PC-3 (cell line): Measurements from ENCODE around the gene ARMC3. TPM values are rescaled to one million over a fixed set of nuclear protein-coding genes. Genes with fewer than 3 reads are reported as not detected.
"Not testable (repeated sequence)": the region's sequence is repeated elsewhere in the genome, so short reads cannot be mapped to it uniquely, and the experiment has no call there.

Source experiments
- ATAC-seq: fragments of 200-7000 bp; cut with Tn5 transposase; 2 replicates; pipeline ENCODE4 v1.9.1; 2020; ENCODE audit warnings: mild to moderate bottlenecking, moderate library complexity
- BruUV-seq: library from RNA; stranded (reverse); fragments of 400-500 nt; replicated peaks from 2 replicates; lab custom pipeline; 2021; lab: Mats Ljungman, UMichigan
- CTCF ChIA-PET: fragments of 300-600 bp; sonication (Branson Sonifier 250); formaldehyde crosslinking; loops from one replicate; lab custom pipeline; 2022; ENCODE audit warnings: antibody characterized with exemption; lab: Charles Lee
- POLR2A ChIA-PET: fragments of 300-600 bp; sonication (Branson Sonifier 250); formaldehyde crosslinking; loops from one replicate; lab custom pipeline; 2022; ENCODE audit warnings: antibody characterized with exemption; ENCODE audit not compliant: unreplicated experiment; lab: Charles Lee
- DNase-seq: peaks from one replicate; pipeline ENCODE4 v3.0.0-alpha.2; 2015
- H2AFZ ChIP-seq: fragments of 300-600 bp; sonication (generic); 2 replicates; pipeline ENCODE4 v1.6.0; 2016; ENCODE audit warnings: antibody characterized with exemption, low read length
- H3F3A ChIP-seq: fragments of 300-600 bp; sonication (generic); one replicate; pipeline ENCODE4 v1.6.0; 2017; ENCODE audit warnings: antibody characterized with exemption, low read length, control low read depth, mild to moderate bottlenecking; ENCODE audit not compliant: unreplicated experiment
- H3K27ac ChIP-seq: fragments of 300-600 bp; sonication (generic); 2 replicates; pipeline ENCODE4 v1.5.1; 2016; ENCODE audit warnings: mild to moderate bottlenecking, low read length
- H3K27me3 ChIP-seq: fragments of 300-600 bp; sonication (generic); 2 replicates; pipeline ENCODE4 v1.6.1; 2016; ENCODE audit warnings: low read length, mixed read lengths
- H3K36me3 ChIP-seq: fragments of 300-600 bp; sonication (generic); 2 replicates; pipeline ENCODE4 v1.6.1; 2016; ENCODE audit warnings: low read depth, mixed run types, low read length, mixed read lengths
- H3K4me1 ChIP-seq: fragments of 300-600 bp; sonication (generic); 2 replicates; pipeline ENCODE4 v1.5.1; 2016; ENCODE audit warnings: low read length; ENCODE audit not compliant: insufficient read depth
- H3K4me2 ChIP-seq: fragments of 300-600 bp; sonication (generic); 2 replicates; pipeline ENCODE4 v1.6.0; 2016; ENCODE audit warnings: low read length
- H3K4me3 ChIP-seq: fragments of 300-600 bp; sonication (generic); 2 replicates; pipeline ENCODE4 v1.5.1; 2016; ENCODE audit warnings: mild to moderate bottlenecking, low read length, mixed read lengths
- H3K79me2 ChIP-seq: fragments of 300-600 bp; sonication (generic); 2 replicates; pipeline ENCODE4 v1.6.1; 2017; ENCODE audit warnings: low read length, mixed read lengths
- H3K9ac ChIP-seq: fragments of 300-600 bp; sonication (generic); 2 replicates; pipeline ENCODE4 v1.6.0; 2016; ENCODE audit warnings: mild to moderate bottlenecking, low read length
- H3K9me2 ChIP-seq: fragments of 300-600 bp; sonication (generic); replicated peaks from 2 replicates; pipeline ENCODE4 v1.6.1; 2016; ENCODE audit warnings: mixed run types, low read length, mixed read lengths
- H3K9me3 ChIP-seq: fragments of 300-600 bp; sonication (generic); 2 replicates; pipeline ENCODE4 v1.6.1; 2016; ENCODE audit warnings: low read length, mixed read lengths
- H4K20me1 ChIP-seq: fragments of 300-600 bp; sonication (generic); 2 replicates; pipeline ENCODE4 v1.6.1; 2016; ENCODE audit warnings: low read length, mixed read lengths
- CTCF ChIP-seq: fragments of 300-600 bp; sonication (generic); conservative IDR thresholded peaks from 2 replicates; pipeline ENCODE4 v1.5.1; 2017; ENCODE audit warnings: antibody characterized with exemption, low read depth, mild to moderate bottlenecking, low read length
- EZH2 ChIP-seq: fragments of 300-600 bp; sonication (generic); IDR thresholded peaks from one replicate; pipeline ENCODE4 v1.6.1; 2017; ENCODE audit warnings: antibody characterized with exemption, mild to moderate bottlenecking, low read length; ENCODE audit not compliant: unreplicated experiment
- EZH2phosphoT487 ChIP-seq: fragments of 300-600 bp; sonication (generic); IDR thresholded peaks from 2 replicates; pipeline ENCODE4 v1.6.1; 2018; ENCODE audit warnings: mild to moderate bottlenecking, antibody characterized with exemption, low read length, borderline replicate concordance
- intact Hi-C: fragments of 100-400 bp; cut with micrococcal nuclease; formaldehyde crosslinking; loops from 2 replicates; pipeline ENCODE4 v1.9.0; 2023
- total RNA-seq: library from RNA; depleted of rRNA; stranded (reverse); fragments of >200 nt; gene quantifications from 2 replicates; pipeline ENCODE4 v1.2.3, GENCODE V29; 2014

Gene ARMC3
- total RNA-seq, 1 experiment from 2014 or later = 0.18 TPM

- Histone ChIP-seq H3K9me2 (no peaks in the 10 kb centered on the region), H3K79me2 (no peaks in the 10 kb centered on the region), H3K27ac (no peak overlapping the region), H4K20me1 (no peaks in the 10 kb centered on the region), H3K4me2 (no peak overlapping the region), H2AFZ (no peak overlapping the region), H3K4me1 (peaks cover 9% of the 10 kb centered on the region; the same call in 1 of the 2 replicates), H3F3A (no peaks in the 10 kb centered on the region), H3K27me3 (no peaks in the 10 kb centered on the region), H3K36me3 (no peaks in the 10 kb centered on the region), H3K4me3 (no peak overlapping the region), H3K9me3 (no peaks in the 10 kb centered on the region), H3K9ac (no peak overlapping the region)
- DNase-seq (no peak), ATAC-seq (no peak)
- TF ChIP-seq CTCF (no peak), EZH2 (no peak), EZH2phosphoT487 (no peak)
- ChIA-PET CTCF (no interaction called here), POLR2A (no interaction called here)
- BruUV-seq = no TSS peak
- intact Hi-C loops = loop anchor here (2.0 kb wide), 1 partner anchor 80 kb away; no protein-coding TSS in a partner anchor
These were observed 141.4 kb downstream of the ARMC3 start for GRCh38 chr10:23069019-23069815.

- DNase-seq, H3K27me3 ChIP-seq, ATAC-seq, H3K27ac ChIP-seq, H2AFZ ChIP-seq, H3K9ac ChIP-seq, H3K9me2 ChIP-seq, H3K36me3 ChIP-seq, H3K4me3 ChIP-seq, intact Hi-C loops, H3K4me1 ChIP-seq, POLR2A ChIA-PET, H4K20me1 ChIP-seq, CTCF ChIA-PET, H3K4me2 ChIP-seq, H3K9me3 ChIP-seq, H3K79me2 ChIP-seq, BruUV-seq, H3F3A ChIP-seq: not testable (repeated sequence)
These were observed 142.4 kb downstream of the ARMC3 start for GRCh38 chr10:23070092-23070912.

- Histone ChIP-seq H3K4me3 (no peak overlapping the region), H3K36me3 (no peaks in the 10 kb centered on the region), H3K27me3 (no peaks in the 10 kb centered on the region), H3K9me3 (no peaks in the 10 kb centered on the region), H3K79me2 (no peaks in the 10 kb centered on the region), H3K4me1 (peaks cover 3% of the 10 kb centered on the region; the same call in 1 of the 2 replicates), H3F3A (no peaks in the 10 kb centered on the region), H3K9me2 (no peaks in the 10 kb centered on the region), H3K4me2 (no peak overlapping the region), H3K9ac (no peak overlapping the region), H2AFZ (no peak overlapping the region), H3K27ac (no peak overlapping the region), H4K20me1 (no peaks in the 10 kb centered on the region)
- TF ChIP-seq EZH2 (no peak), EZH2phosphoT487 (no peak), CTCF (no peak)
- no peak for ATAC-seq
- no TSS peak for BruUV-seq
- CTCF ChIA-PET = no interaction called here
- intact Hi-C loops = no loop called here
- POLR2A ChIA-PET = no interaction called here
- DNase-seq = no peak
These were observed 143.0 kb downstream of the ARMC3 start for GRCh38 chr10:23070913-23071218.

GRCh38 chr10:23072593-23072992 lies 144.7 kb downstream of the ARMC3 start:
- CTCF ChIA-PET, H2AFZ ChIP-seq, H3K79me2 ChIP-seq, H3K27me3 ChIP-seq, H3K36me3 ChIP-seq, H3K4me3 ChIP-seq, POLR2A ChIA-PET, H3K27ac ChIP-seq, DNase-seq, H3K4me2 ChIP-seq, H3F3A ChIP-seq, intact Hi-C loops, H3K4me1 ChIP-seq, H3K9me2 ChIP-seq, BruUV-seq, H3K9ac ChIP-seq, H3K9me3 ChIP-seq, ATAC-seq, H4K20me1 ChIP-seq: not testable (repeated sequence)
